Uterus (tissue), 2 donors: ENCODE results near the gene HDAC4.

Experiments
- POLR2A ChIP-seq, 2 donors: fragments of 450-650 bp; IDR thresholded peaks; one replicate each; pipeline ENCODE4 v1.6.1; 2016; ENCODE audit warnings: antibody characterized with exemption in 2 of 2, mild to moderate bottlenecking in 1 of 2, moderate library complexity in 1 of 2
- TF ChIP-seq, protein P1 (sequence below), 4 experiments: fragments of 200-600 bp in 2 of 4; fragments of 450-650 bp in 2 of 4; sonication (generic) in 2 of 4; IDR thresholded peaks; one replicate each; pipeline ENCODE4 v1.5.1; 2016 to 2019; ENCODE audit warnings: antibody characterized with exemption in 4 of 4, mild to moderate bottlenecking in 2 of 4, moderate library complexity in 1 of 4

DNA sequence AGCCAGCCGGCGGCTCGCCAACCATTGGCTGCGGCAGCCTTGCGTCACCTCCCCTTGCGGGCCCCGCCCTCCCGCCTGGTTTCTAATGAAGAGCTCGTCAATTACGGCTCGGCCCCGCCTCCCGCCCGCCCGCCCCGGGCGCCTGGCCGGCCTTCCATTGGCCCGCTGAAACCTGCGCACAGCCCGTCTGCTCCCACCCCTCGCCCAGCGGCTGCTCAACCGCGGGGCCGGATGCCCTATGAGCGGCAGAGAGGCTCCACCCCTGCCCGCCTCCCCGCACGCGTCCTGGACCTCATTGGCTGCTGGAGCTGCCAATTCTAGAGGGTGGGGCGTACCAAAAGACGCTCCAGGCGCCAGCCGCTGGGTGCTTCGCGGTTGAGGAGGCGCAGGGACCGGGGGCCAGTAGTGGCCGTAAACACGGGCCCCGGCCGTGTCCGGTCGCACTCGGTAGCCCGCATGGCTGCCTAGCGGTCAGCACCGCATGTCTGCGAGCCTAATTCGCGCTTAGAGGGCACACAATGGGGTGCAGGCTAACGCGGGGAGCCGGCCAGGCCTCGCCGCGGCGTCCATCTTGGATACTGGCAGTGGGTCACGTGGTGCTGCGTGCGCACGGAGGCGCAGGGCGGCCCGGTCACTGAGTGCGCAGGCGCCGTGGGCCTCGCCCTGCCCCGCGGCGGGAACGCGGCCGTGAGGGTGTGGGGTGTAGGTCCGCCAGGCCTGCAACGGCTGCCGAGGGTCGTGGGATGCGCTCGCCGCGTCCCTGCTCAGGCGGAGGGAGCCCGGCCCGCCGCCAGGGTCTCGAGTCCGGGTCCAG is 454 bp upstream of the HDAC4 start:
- peak; percentile 93 to 100 for TF ChIP-seq POLR2A (IDR thresholded peaks at IDR 0.05)
- TF ChIP-seq, protein P1, sequence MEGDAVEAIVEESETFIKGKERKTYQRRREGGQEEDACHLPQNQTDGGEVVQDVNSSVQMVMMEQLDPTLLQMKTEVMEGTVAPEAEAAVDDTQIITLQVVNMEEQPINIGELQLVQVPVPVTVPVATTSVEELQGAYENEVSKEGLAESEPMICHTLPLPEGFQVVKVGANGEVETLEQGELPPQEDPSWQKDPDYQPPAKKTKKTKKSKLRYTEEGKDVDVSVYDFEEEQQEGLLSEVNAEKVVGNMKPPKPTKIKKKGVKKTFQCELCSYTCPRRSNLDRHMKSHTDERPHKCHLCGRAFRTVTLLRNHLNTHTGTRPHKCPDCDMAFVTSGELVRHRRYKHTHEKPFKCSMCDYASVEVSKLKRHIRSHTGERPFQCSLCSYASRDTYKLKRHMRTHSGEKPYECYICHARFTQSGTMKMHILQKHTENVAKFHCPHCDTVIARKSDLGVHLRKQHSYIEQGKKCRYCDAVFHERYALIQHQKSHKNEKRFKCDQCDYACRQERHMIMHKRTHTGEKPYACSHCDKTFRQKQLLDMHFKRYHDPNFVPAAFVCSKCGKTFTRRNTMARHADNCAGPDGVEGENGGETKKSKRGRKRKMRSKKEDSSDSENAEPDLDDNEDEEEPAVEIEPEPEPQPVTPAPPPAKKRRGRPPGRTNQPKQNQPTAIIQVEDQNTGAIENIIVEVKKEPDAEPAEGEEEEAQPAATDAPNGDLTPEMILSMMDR (IDR thresholded peaks at IDR 0.05), result peak in 2 of 4 experiments; percentile 2 to 17
